Hepatocyte (in vitro differentiated cells): ENCODE measurements around the gene GCH1.

ENCODE experiments used
- EZH2 ChIP-seq: fragments of 200-600 bp; sonication (generic); IDR thresholded peaks from 2 replicates; pipeline ENCODE4 v1.6.1; 2016; ENCODE audit warnings: antibody characterized with exemption, mild to moderate bottlenecking, borderline replicate concordance
- EZH2phosphoT487 ChIP-seq: fragments of 200-600 bp; sonication (generic); IDR thresholded peaks from one replicate; pipeline ENCODE4 v1.6.1; 2018; ENCODE audit warnings: antibody characterized with exemption, mild to moderate bottlenecking, low read depth, moderate library complexity; ENCODE audit not compliant: unreplicated experiment, severe bottlenecking
- TF ChIP-seq, protein P1 (sequence below): fragments of 200-600 bp; sonication (generic); IDR thresholded peaks from 2 replicates; pipeline ENCODE4 v1.5.1; 2016; ENCODE audit warnings: antibody characterized with exemption, mild to moderate bottlenecking; ENCODE audit not compliant: poor library complexity

DNA sequence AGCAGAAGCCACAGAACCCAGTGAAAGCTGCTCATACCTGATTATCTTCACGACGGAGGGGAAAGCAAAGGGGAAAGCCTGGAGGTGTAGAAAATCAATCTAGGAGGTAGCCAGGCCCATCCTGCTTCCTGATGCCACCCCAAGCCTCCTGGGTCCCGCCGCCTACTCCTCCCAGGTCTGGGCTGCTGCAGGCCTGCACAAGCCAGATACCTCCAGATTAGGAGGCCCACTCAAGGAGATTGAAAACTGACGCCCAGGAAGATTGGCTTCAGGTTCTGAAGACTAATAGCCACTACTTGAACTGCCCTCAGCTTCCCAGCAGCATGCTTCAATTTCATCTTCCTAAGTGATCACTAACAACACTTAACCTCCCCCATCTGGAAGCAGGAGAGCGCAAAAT lies 87.1 kb downstream of the GCH1 start:
- TF ChIP-seq, protein P1, sequence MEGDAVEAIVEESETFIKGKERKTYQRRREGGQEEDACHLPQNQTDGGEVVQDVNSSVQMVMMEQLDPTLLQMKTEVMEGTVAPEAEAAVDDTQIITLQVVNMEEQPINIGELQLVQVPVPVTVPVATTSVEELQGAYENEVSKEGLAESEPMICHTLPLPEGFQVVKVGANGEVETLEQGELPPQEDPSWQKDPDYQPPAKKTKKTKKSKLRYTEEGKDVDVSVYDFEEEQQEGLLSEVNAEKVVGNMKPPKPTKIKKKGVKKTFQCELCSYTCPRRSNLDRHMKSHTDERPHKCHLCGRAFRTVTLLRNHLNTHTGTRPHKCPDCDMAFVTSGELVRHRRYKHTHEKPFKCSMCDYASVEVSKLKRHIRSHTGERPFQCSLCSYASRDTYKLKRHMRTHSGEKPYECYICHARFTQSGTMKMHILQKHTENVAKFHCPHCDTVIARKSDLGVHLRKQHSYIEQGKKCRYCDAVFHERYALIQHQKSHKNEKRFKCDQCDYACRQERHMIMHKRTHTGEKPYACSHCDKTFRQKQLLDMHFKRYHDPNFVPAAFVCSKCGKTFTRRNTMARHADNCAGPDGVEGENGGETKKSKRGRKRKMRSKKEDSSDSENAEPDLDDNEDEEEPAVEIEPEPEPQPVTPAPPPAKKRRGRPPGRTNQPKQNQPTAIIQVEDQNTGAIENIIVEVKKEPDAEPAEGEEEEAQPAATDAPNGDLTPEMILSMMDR = no peak
- TF ChIP-seq EZH2phosphoT487 (no peak), EZH2 (no peak)
